Chondrocyte (in vitro differentiated cells): ENCODE data around the gene TEAD1. TPM values are rescaled to one million over a fixed set of nuclear protein-coding genes. Genes with fewer than 3 reads are reported as not detected.

Experiments used
- DNase-seq: peaks from one replicate; pipeline ENCODE4 v3.0.0; 2021; ENCODE audit warnings: mixed read lengths, low spot score
- H3K27ac Mint-ChIP-seq: one replicate; pipeline ENCODE4 v1.8.0; 2021; ENCODE audit warnings: mild to moderate bottlenecking, moderate library complexity, mixed read lengths; ENCODE audit not compliant: unreplicated experiment
- H3K27me3 Mint-ChIP-seq: 2 replicates; pipeline ENCODE4 v1.8.0; 2021; ENCODE audit warnings: low read depth, mixed read lengths
- H3K36me3 Mint-ChIP-seq: 2 replicates; pipeline ENCODE4 v1.8.0; 2021; ENCODE audit warnings: low read depth, mixed read lengths
- H3K4me1 Mint-ChIP-seq: 2 replicates; pipeline ENCODE4 v1.8.0; 2021; ENCODE audit warnings: low read depth, mild to moderate bottlenecking, mixed read lengths
- H3K4me3 Mint-ChIP-seq: one replicate; pipeline ENCODE4 v1.8.0; 2021; ENCODE audit warnings: mild to moderate bottlenecking, moderate library complexity, mixed read lengths; ENCODE audit not compliant: unreplicated experiment
- H3K9me3 Mint-ChIP-seq: 2 replicates; pipeline ENCODE4 v1.8.0; 2021; ENCODE audit warnings: low read depth, mixed read lengths
- CTCF ChIP-seq: fragments of 200-600 bp; sonication (generic); IDR thresholded peaks from 2 replicates; pipeline ENCODE4 v1.5.0; 2021; ENCODE audit warnings: antibody characterized with exemption, mild to moderate bottlenecking, moderate library complexity
- total RNA-seq: library from RNA; stranded (reverse); gene quantifications from 3 replicates; pipeline ENCODE4 v1.2.1, GENCODE V29; 2021

The TEAD1 gene
- total RNA-seq, 1 donor from 2014 or later, result 137 TPM

- H3K27ac Mint-ChIP-seq, result no peak overlapping the region
- H3K9me3 Mint-ChIP-seq, result no peaks in the 10 kb centered on the region
- no peak for TF ChIP-seq CTCF
- H3K36me3 Mint-ChIP-seq, result no peaks in the 10 kb centered on the region
- H3K27me3 Mint-ChIP-seq, result no peaks in the 10 kb centered on the region
- H3K4me3 Mint-ChIP-seq, result no peak overlapping the region
- peaks cover 67% of the 10 kb centered on the region for H3K4me1 Mint-ChIP-seq
- DNase-seq, result no peak
Observed at GRCh38 chr11:12806113-12806512, 131.9 kb downstream of the TEAD1 start.

GRCh38 chr11:12807621-12808020 is 133.4 kb downstream of the TEAD1 start:
- H3K27me3 Mint-ChIP-seq, result no peaks in the 10 kb centered on the region
- H3K9me3 Mint-ChIP-seq, result no peaks in the 10 kb centered on the region
- TF ChIP-seq CTCF, result no peak
- no peaks in the 10 kb centered on the region for H3K36me3 Mint-ChIP-seq
- peak overlapping the region; percentile 84 for H3K27ac Mint-ChIP-seq
- H3K4me3 Mint-ChIP-seq, result no peak overlapping the region
- DNase-seq, result no peak
- H3K4me1 Mint-ChIP-seq, result peaks cover 54% of the 10 kb centered on the region

DNA sequence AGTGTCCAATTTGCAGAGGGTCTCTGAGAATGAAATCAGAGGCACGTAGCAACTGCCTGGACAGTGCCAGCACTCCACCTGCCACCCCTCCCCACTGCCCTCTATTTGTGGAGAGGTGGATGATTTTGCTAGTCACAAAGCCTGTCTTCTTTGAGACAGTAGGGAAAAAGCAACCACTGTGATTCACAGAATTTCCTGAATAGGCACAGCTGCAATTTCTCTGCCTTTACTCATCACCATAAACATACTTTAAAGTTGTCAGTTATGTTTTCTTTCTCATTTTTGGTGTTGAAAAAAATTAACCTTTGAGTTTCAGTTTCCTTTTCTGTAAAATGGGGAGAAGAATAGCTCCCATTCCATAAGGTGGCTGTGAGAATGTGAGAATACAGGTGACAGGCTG is 134.3 kb downstream of the TEAD1 start:
- no peaks in the 10 kb centered on the region for H3K36me3 Mint-ChIP-seq
- TF ChIP-seq CTCF, result peak; percentile 28
- peak overlapping the region; percentile 84 for H3K27ac Mint-ChIP-seq
- H3K4me1 Mint-ChIP-seq, result peaks cover 54% of the 10 kb centered on the region
- H3K27me3 Mint-ChIP-seq, result no peaks in the 10 kb centered on the region
- no peak for DNase-seq
- no peak overlapping the region for H3K4me3 Mint-ChIP-seq
- H3K9me3 Mint-ChIP-seq, result no peaks in the 10 kb centered on the region

GRCh38 chr11:12809364-12809763 is 135.1 kb downstream of the TEAD1 start:
- Mint-ChIP-seq H3K27me3 (no peaks in the 10 kb centered on the region), H3K36me3 (no peaks in the 10 kb centered on the region), H3K4me3 (no peak overlapping the region), H3K9me3 (no peaks in the 10 kb centered on the region), H3K4me1 (peaks cover 59% of the 10 kb centered on the region), H3K27ac (peak overlapping the region; percentile 84)
- DNase-seq, result no peak
- no peak for TF ChIP-seq CTCF

GRCh38 chr11:12809864-12810567 is 135.8 kb downstream of the TEAD1 start:
- Mint-ChIP-seq H3K27me3 (no peaks in the 10 kb centered on the region), H3K4me1 (peaks cover 65% of the 10 kb centered on the region), H3K27ac (no peak overlapping the region), H3K36me3 (no peaks in the 10 kb centered on the region), H3K4me3 (no peak overlapping the region), H3K9me3 (no peaks in the 10 kb centered on the region)
- no peak for DNase-seq
- TF ChIP-seq CTCF, result no peak
